PC-9 (cell line): ENCODE results near the gene KIF26B. TPM values are rescaled to one million over a fixed set of nuclear protein-coding genes. Genes with fewer than 3 reads are reported as not detected.
"Not testable (repeated sequence)": the region's sequence is repeated elsewhere in the genome, so short reads cannot be mapped to it uniquely, and the experiment has no call there.

Experiments
- BruUV-seq: library from RNA; stranded (reverse); fragments of 400-500 nt; replicated peaks from 2 replicates; lab custom pipeline; 2021; lab: Mats Ljungman, UMichigan
- CTCF ChIA-PET: fragments of 300-600 bp; sonication (Branson Sonifier 250); formaldehyde crosslinking; loops from one replicate; lab custom pipeline; 2022; ENCODE audit warnings: antibody characterized with exemption; lab: Charles Lee
- POLR2A ChIA-PET: fragments of 300-600 bp; sonication (Branson Sonifier 250); formaldehyde crosslinking; loops from one replicate; lab custom pipeline; 2022; ENCODE audit warnings: antibody characterized with exemption; ENCODE audit not compliant: unreplicated experiment; lab: Charles Lee
- DNase-seq, 2 experiments: peaks; one replicate each; pipeline versions ENCODE4 v3.0.0 to v3.0.0-alpha.2; 2015 to 2022; ENCODE audit warnings: mixed read lengths in 1 of 2
- H2AFZ ChIP-seq: fragments of 200-600 bp; sonication (generic); 2 replicates; pipeline ENCODE4 v1.8.1; 2017; ENCODE audit warnings: antibody characterized with exemption
- H3F3A ChIP-seq: fragments of 200-600 bp; sonication (generic); 2 replicates; pipeline ENCODE4 v1.8.1; 2017; ENCODE audit warnings: antibody characterized with exemption, mild to moderate bottlenecking, low read depth; ENCODE audit not compliant: insufficient read depth
- H3K27ac ChIP-seq: fragments of 200-600 bp; sonication (generic); 2 replicates; pipeline ENCODE4 v1.6.1; 2016; ENCODE audit warnings: mixed run types
- H3K27me3 ChIP-seq: fragments of 200-600 bp; sonication (generic); 2 replicates; pipeline ENCODE4 v1.6.1; 2016; ENCODE audit warnings: low read depth, mixed run types; ENCODE audit not compliant: insufficient read depth
- H3K36me3 ChIP-seq: fragments of 200-600 bp; sonication (generic); 2 replicates; pipeline ENCODE4 v1.6.1; 2016; ENCODE audit warnings: low read depth, mixed run types
- H3K4me1 ChIP-seq: fragments of 200-600 bp; sonication (generic); replicated peaks from 2 replicates; pipeline ENCODE4 v1.6.1; 2016; ENCODE audit warnings: mixed run types; ENCODE audit not compliant: insufficient read depth
- H3K4me2 ChIP-seq: fragments of 200-600 bp; sonication (generic); 2 replicates; pipeline ENCODE4 v1.6.1; 2017; ENCODE audit warnings: mixed run types
- H3K4me3 ChIP-seq: fragments of 200-600 bp; sonication (generic); 2 replicates; pipeline ENCODE4 v1.6.1; 2016; ENCODE audit warnings: mixed run types
- H3K79me2 ChIP-seq: fragments of 200-600 bp; sonication (generic); 2 replicates; pipeline ENCODE4 v1.6.1; 2017; ENCODE audit warnings: low read depth, mixed run types
- H3K9me2 ChIP-seq: fragments of 200-600 bp; sonication (generic); 2 replicates; pipeline ENCODE4 v1.8.1; 2017; ENCODE audit warnings: mild to moderate bottlenecking; ENCODE audit not compliant: insufficient read depth
- H3K9me3 ChIP-seq: fragments of 200-600 bp; sonication (generic); 2 replicates; pipeline ENCODE4 v1.8.1; 2016; ENCODE audit warnings: low read depth; ENCODE audit not compliant: insufficient read depth
- H4K20me1 ChIP-seq: fragments of 200-600 bp; sonication (generic); 2 replicates; pipeline ENCODE4 v1.8.1; 2017; ENCODE audit not compliant: insufficient read depth
- CTCF ChIP-seq: fragments of 200-600 bp; sonication (generic); conservative IDR thresholded peaks from 2 replicates; pipeline ENCODE4 v1.6.1; 2017; ENCODE audit warnings: mixed run types, antibody characterized with exemption, mild to moderate bottlenecking, moderate library complexity
- EZH2 ChIP-seq: fragments of 200-600 bp; sonication (generic); IDR thresholded peaks from 2 replicates; pipeline ENCODE4 v1.8.0; 2017; ENCODE audit warnings: antibody characterized with exemption, low read depth
- intact Hi-C: fragments of 100-400 bp; cut with micrococcal nuclease; formaldehyde crosslinking; loops from one replicate; pipeline ENCODE4 v1.10.0; 2022; ENCODE audit not compliant: unreplicated experiment
- total RNA-seq: library from RNA; stranded (reverse); gene quantifications from 2 replicates; pipeline ENCODE4 v1.2.3, GENCODE V29; 2021

Gene KIF26B
- total RNA-seq, 1 experiment from 2014 or later = 0.11 TPM

DNA sequence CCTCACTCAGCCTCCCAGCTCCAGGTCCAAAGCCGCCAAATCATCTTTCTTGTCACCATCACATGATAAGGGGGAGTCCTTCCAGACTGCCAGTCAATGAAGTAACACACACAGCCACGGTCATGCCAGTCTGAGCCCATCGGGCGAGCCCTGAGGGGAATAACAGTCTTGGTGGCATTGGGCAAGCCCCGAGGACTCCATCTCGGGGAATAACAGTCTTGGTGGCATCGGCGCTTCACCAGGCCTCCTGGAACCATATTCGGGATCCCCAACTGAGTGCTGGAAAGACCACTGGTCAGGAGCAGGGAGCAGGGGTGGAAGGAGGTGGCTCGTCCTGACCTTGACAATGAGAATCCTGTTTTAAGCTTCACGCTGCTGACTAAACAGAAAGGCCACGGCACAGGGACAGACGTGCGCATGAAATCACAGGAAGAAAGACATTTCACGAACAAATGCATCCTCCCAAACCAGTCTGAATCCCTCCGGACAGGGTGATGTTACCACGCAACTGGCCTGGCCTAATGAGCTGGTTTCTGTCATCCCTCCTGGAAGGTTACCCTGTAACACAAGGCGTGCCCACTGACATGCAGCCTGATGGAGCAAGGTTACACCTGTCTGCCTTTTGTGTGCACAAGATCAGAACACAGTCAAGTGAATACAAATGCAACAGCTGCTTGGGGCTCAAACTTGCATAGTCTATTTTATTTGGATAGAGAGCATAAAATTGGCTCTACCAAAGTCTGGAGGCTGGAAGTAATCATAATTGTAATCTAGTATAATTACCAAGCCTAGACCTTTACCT, 517.4 kb downstream of the KIF26B start:
- Histone ChIP-seq H3K36me3 (no peaks in the 10 kb centered on the region), H4K20me1 (no peaks in the 10 kb centered on the region), H3K27me3 (peaks cover 19% of the 10 kb centered on the region), H3F3A (no peaks in the 10 kb centered on the region), H3K4me3 (no peak overlapping the region), H3K9me2 (no peaks in the 10 kb centered on the region), H3K4me1 (no peaks in the 10 kb centered on the region), H3K79me2 (no peaks in the 10 kb centered on the region), H3K4me2 (no peak overlapping the region), H3K9me3 (no peaks in the 10 kb centered on the region), H3K27ac (no peak overlapping the region), H2AFZ (no peak overlapping the region)
- no peak for DNase-seq
- ChIA-PET CTCF (no interaction called here), POLR2A (no interaction called here)
- no TSS peak for BruUV-seq
- intact Hi-C loops = no loop called here
- no peak for TF ChIP-seq EZH2
- no peak for TF ChIP-seq CTCF

GRCh38 chr1:245672836-245673656, 518.3 kb downstream of the KIF26B start:
- H3K79me2 ChIP-seq, H3K4me2 ChIP-seq, CTCF ChIA-PET, H3K9me3 ChIP-seq, BruUV-seq, H3K9me2 ChIP-seq, H2AFZ ChIP-seq, intact Hi-C loops, H3K36me3 ChIP-seq, H3K27ac ChIP-seq, DNase-seq, H3K4me3 ChIP-seq, H4K20me1 ChIP-seq, H3F3A ChIP-seq, H3K4me1 ChIP-seq, POLR2A ChIA-PET: not testable (repeated sequence)
- peaks cover 28% of the 10 kb centered on the region for H3K27me3 ChIP-seq

DNA sequence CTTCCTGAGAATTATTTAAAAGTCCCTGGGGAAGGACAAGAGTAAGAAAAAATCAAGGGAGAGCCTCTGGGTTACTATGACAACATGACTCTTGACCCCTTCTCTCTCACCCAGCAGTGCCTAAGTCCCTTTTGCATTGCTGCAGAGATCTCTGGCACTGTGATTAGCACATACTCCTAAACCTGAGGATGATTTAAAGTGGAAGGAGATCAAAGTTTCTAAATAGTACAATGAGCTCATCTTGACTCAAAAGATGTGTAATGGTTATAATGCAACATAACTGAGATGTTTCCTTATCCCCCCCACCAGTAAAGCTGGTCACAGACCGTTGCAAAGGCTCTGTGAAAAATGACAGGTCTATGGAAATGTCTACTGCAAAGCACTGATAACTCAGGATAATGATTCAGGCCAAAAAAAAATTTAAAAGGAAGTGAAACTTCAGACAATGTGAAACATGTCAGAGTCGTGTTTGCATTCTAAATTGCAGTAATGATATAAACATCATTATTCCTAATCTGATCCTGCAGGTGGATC, 519.2 kb downstream of the KIF26B start:
- H3K4me1 ChIP-seq = no peaks in the 10 kb centered on the region
- intact Hi-C loops = no loop called here
- no peak for DNase-seq
- ChIA-PET POLR2A (no interaction called here), CTCF (no interaction called here)
- H3K36me3 ChIP-seq = no peaks in the 10 kb centered on the region
- H3K27me3 ChIP-seq = peaks cover 37% of the 10 kb centered on the region
- H3K4me3 ChIP-seq = no peak overlapping the region
- no peak for TF ChIP-seq CTCF
- TF ChIP-seq EZH2 = no peak
- BruUV-seq = no TSS peak
- H2AFZ ChIP-seq = no peak overlapping the region
- no peaks in the 10 kb centered on the region for H3F3A ChIP-seq
- H3K9me2 ChIP-seq = no peaks in the 10 kb centered on the region
- H3K9me3 ChIP-seq = no peaks in the 10 kb centered on the region
- H3K27ac ChIP-seq = no peak overlapping the region
- no peak overlapping the region for H3K4me2 ChIP-seq
- H3K79me2 ChIP-seq = no peaks in the 10 kb centered on the region
- no peaks in the 10 kb centered on the region for H4K20me1 ChIP-seq
